DOHH2 (cell line): ENCODE data around the gene TARS3.

Experiments
- CTCF ChIP-seq: fragments of 200-600 bp; sonication (generic); IDR thresholded peaks from one replicate; pipeline ENCODE4 v1.5.1; 2014; ENCODE audit warnings: antibody characterized with exemption, mild to moderate bottlenecking, low read depth, low read length; ENCODE audit not compliant: poor library complexity, severe bottlenecking
- EZH2phosphoT487 ChIP-seq: fragments of 200-600 bp; sonication (generic); IDR thresholded peaks from 2 replicates; pipeline ENCODE4 v1.6.1; 2017; ENCODE audit warnings: borderline replicate concordance, mild to moderate bottlenecking, antibody characterized with exemption, low read length, moderate library complexity, mixed read lengths

- no peak for TF ChIP-seq CTCF
- no peak for TF ChIP-seq EZH2phosphoT487
Observed at GRCh38 chr15:101689901-101690300, 34.4 kb downstream of the TARS3 start.
